ENCODE results near the gene MORC3.
A peak's percentile ranks its signal among the peaks of the same experiment; 100 is the strongest.
"Not testable (repeated sequence)": the region's sequence is repeated elsewhere in the genome, so short reads cannot be mapped to it uniquely, and the experiment has no call there.

Gene MORC3, protein sequence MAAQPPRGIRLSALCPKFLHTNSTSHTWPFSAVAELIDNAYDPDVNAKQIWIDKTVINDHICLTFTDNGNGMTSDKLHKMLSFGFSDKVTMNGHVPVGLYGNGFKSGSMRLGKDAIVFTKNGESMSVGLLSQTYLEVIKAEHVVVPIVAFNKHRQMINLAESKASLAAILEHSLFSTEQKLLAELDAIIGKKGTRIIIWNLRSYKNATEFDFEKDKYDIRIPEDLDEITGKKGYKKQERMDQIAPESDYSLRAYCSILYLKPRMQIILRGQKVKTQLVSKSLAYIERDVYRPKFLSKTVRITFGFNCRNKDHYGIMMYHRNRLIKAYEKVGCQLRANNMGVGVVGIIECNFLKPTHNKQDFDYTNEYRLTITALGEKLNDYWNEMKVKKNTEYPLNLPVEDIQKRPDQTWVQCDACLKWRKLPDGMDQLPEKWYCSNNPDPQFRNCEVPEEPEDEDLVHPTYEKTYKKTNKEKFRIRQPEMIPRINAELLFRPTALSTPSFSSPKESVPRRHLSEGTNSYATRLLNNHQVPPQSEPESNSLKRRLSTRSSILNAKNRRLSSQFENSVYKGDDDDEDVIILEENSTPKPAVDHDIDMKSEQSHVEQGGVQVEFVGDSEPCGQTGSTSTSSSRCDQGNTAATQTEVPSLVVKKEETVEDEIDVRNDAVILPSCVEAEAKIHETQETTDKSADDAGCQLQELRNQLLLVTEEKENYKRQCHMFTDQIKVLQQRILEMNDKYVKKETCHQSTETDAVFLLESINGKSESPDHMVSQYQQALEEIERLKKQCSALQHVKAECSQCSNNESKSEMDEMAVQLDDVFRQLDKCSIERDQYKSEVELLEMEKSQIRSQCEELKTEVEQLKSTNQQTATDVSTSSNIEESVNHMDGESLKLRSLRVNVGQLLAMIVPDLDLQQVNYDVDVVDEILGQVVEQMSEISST

DNA sequence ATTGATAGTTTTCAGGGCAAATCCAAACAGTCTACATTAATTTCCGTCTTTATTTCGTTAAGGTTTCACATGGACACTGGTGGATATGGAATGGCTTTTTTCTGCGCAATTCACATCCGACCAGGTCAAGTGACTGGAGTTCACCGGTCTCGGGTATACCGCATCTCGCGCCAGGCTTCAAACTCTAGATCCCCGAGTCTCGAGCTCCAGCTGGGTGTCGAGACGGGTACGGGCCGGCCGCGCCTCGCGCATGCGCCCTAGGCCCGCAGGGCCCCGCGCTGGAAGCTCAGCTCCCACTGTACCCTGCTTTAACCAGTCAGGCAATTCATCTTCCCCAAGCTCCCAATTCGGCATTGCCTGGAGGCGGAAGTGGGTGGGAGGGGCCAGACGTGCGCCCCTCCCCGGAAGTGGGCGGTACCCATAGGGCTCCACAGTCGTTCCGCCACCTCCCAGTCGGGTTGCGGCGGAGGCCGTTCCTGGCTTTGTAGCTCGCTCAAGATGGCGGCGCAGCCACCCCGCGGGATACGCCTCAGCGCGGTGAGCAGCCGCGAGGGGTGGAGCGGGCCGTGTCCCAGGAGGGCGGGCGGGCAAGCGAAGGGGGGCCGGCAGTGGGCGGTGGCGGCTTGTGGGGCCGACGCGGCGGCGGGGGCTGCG is at the start of gene MORC3:
MORC3 (plus strand) TSS at position 431 of the 654 bp plus-strand sequence; CDS start at position 499, 68 bp downstream.
- peak; percentile 91 for DNase-seq

DNA sequence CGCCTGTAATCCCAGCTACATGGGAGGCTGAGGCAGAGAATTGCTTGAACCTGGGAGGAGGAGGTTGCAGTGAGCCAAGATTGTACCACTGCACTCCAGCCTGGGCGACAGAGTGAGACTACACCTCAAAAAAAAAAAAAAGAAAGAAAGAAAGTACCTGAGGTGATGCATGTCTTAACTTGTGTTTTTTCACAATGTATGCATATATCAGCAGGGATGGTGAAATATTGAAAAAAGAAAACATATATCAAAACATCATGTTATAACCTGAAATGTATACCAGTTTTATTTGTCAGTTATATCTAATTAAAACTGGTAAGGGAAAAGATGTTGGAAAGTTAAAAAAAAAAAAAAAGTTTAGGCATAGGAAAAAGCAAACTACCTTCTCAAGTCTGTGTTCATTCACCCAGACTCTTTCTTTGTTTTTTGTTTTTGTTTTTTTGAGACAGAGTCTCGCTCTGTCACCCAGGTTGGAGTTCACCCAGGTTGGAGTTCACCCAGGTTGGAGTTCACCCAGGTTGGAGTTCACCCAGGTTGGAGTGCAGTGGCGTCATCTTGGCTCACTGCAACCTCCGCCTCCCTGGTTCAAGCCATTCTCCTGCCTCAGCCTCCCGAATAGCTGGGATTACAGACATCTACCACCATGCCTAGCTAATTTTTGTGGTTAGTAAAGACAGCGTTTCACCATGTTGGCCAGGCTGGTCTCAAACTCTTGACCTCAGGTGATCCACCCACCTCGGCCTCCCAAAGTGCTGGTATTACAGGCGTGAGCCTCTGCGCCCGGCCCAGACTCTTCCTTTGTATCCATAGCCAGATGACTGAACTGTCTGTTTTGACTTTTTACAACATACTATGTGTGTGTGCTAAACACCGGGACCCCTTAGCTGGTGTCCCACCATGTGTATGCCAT is 49.0 kb upstream of the MORC3 start:
- DNase-seq = not testable (repeated sequence)

DNA sequence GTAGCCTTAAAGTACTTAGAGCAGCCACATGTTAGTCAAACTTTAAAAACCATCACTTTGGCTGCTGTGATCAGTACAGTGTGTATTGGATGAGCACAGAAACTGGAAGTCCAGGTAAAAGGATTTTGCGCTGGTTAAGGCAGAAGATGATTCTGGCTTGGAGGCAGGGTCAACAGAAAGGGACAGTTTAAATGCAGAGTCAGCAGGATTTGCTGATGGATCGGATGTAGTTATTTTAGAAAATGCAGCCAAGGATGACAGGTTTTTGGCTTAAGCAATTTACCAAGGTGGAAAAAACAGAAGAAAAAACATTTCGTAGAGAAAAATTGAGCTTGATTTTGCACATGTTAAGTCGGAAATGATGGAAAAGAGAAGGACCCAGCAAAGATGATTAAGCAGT is 45.9 kb upstream of the MORC3 start:
- no peak for DNase-seq

DNA sequence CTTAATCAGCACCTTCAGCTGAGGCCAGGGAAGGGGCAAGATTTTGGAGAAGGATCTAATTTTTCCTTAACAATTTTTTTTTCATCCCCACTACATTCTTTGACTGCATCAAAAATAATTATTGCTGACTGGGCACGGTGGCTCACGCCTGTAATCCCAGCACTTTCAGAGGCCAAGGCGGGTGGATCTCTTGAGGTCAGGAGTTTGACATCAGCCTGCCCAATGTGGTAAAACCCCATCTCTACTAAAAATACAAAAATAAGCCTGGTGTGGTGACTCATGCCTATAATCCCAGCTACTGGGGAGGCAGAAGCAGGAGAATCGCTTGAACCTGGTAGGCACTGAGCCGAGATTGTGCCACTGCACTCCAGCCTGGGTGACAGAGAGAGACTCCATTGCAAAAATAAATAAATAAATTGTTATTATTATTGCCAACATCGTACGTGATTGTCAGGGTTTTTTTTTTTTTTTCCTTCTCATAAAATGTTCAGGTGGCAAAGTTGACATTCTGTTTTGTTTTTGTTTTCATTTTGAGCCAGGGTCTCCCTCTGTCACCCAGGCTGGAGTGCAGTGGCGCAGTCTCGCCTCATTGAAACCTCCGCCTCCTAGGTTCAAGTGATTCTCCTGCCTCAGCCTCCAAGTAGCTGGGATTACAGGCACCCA is 37.3 kb upstream of the MORC3 start:
- DNase-seq = no peak

DNA sequence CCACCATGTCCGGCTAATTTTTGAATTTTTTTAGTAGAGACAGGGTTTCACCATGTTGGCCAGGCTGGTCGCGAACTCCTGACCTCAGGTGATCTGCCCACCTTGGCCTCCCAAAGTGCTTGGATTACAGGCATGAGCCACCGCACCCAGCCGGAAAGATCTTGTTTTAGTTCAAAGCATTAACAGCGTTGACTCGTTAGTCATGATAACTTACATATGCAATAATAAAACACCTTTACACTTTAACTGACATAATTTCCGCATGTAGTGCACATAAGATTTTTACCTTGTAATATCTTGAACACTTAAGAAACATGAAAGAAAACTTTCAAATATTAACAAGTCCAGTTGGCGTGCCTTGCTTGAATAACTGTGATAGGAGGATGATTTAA is 36.8 kb upstream of the MORC3 start:
- DNase-seq = not testable (repeated sequence)

DNA sequence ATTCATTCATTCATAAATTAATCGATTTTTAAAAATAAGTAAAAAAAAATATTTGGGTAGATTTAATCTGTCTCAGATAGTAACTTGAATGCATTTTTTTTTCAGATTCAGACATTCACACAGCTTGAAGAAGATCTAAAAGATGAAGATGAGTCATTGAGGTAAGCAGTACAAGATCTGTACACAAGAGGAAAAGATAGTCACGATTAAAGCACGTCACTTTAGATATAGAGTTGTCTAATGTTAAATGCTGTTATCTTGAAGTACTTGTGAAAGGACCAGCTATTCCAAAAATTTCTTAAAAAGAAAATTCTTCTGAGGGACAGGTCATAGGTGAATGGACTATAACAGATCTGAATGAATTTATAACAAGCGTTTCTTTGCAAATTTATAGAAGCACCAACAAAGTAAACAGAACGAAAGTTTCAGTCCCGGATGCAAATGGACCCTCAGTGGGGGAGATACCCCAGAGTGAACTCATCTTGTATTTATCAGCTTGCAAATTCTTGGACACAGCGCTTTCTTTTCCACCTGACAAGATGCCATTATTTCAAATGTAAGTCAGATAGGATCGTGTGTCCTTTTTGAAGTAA is 31.2 kb upstream of the MORC3 start:
- no peak for DNase-seq

DNA sequence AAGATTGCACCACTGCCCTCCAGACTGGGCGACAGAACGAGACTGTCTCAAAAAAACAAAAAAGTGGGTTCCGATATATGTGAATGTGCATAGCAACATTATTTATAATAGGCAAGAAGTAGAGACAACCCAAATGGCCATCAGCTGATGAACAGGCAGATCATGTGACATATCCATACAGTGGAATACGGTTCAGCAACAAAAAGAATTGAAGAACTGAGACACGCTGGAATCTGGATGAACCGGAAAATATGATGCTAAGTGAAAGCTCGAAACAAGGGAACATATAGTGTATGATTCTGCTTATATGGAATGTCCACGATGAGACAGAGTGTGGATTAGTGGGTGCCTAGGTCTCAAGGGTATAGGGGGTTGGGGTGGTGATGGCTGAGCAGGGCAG is 28.5 kb upstream of the MORC3 start:
- no peak for DNase-seq

DNA sequence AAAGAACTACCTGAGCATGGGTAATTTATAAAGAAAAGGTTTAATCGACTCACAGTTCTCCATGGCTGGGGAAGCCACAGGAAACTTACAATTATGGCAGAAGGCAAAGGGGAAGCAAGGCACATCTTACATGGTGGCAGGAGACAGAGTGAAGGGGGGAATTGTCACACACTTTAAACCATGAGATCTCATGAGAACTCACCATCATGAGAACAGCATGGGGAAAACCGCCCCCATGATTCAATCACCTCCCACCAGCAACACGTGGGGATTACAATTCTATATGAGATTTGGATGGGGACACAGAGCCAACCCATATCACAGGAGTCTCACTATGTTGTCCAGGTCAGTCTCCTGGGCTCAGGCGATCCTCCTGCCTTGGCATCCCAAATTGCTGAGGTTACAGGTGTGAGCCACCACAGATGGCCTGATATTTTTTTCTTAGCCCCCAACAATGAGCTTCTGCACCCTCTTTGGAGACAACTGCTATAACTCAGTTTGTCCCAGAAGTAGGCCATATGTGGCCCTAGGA is 22.5 kb upstream of the MORC3 start:
- no peak for DNase-seq

DNA sequence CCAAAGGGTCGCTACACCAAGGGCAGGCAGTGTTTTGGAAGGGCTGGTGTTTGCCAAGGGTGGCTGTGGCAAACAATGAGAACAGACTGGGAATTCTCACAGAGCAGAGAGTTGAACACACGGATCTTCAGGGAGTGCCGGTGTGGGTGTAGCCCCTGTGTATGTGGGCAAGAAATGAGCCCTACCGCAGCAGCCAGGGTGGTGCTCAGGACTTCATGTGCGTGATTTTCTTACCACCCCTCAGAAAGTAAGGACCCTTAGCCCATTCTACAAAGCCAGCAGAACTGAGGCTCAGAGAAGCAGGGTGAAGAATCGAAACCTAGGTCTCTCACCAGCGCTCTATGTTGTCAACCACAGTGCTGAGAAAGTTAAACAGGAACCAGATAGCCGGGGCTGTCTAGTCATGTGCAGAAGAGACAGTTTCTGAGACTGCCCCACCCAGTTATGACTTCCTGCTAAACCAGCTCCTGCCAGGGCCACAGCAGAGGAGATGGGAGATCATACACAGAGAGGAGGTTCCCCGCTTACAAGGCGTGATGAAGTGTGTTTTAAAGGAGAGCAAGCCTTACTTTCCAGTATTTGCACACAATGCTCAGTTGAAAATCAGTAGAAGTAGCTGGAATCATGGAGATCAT is 21.9 kb upstream of the MORC3 start:
- DNase-seq = peak; percentile 75

DNA sequence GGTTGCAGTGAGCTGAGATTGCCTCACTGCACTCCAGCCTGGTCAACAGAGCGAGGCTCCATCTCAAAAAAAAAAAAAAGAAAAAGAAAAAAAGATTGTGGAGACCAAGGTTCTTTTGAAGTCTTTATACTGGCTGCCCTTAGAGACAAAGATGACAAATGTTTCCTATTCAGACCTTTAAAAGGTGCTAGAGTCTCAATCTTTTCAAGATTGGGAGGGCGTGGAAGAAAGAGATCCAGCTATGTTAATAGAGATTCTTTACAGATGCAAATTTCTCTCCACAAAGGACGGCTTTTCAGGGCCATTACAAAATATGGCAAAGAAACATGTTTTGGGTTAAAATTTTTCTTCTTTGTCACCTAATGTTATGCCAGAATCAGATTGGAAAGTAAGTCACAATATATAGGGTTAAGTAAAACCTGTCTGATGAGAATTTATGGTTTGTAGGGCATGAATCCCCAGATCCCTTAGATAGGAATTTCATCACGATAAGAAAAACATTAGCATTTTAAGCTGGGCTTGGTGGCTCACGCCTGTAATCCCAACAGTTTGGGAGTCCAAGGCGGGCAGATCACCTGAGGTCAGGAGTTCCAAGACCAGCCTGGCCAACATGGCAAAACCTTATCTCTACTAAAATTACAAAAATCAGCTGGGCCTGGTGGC is 13.0 kb upstream of the MORC3 start:
- DNase-seq = no peak

DNA sequence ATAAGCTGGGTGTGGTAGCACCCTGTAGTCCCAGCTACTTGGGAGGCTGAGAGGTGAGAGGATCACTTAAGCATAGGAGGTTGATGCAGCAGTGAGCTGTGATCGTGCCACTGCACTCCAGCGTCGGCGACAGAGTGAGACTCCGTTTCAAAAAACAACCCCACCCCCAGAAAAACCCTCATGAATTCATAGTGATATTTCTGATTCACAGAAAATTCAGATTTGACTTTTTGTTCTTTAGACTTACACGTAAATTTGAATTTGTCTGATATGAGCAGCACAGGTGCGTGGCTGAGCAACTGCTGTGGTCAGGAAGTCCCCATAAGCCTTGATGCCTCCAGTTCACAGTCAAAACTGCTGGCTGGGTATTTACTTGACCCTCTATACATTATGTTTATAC is 10.0 kb upstream of the MORC3 start:
- no peak for DNase-seq

DNA sequence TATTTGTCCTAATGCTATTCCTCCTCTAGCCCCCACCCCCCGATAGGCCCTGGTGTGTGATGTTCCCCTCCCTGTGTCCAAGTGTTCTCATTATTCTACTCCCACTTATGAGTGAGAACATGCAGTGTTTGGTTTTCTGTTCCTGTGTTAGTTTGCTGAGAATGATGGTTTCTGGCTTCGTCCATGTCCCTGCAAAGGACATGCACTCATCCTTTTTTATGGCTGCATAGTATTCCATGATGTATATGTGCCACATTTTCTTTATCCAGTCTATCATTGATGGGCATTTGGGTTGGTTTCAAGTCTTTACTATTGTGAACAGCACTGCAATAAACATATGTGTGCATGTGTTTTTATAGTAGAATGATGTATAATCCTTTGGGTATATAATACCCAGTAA is 6.6 kb upstream of the MORC3 start:
- DNase-seq = not testable (repeated sequence)

DNA sequence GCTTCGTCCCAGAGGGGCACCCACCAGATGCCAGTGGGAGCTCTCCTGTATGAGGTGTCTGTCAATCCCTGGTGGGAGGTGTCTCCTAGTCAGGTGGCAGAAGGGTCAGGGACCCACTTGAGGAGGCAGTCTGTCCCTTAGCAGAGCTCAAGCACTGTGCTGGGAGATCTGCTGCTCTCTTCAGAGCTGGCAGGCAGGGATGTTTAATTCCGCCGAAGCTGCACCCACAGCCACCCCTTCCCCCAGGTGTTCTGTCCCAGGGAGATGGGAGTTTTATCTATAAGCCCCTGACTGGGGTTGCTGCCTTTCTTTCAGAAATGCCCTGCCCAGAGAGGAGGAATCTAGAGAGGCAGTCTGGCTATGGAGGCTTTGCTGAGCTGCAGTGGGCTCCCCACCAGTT is 4.0 kb upstream of the MORC3 start:
- DNase-seq = not testable (repeated sequence)

DNA sequence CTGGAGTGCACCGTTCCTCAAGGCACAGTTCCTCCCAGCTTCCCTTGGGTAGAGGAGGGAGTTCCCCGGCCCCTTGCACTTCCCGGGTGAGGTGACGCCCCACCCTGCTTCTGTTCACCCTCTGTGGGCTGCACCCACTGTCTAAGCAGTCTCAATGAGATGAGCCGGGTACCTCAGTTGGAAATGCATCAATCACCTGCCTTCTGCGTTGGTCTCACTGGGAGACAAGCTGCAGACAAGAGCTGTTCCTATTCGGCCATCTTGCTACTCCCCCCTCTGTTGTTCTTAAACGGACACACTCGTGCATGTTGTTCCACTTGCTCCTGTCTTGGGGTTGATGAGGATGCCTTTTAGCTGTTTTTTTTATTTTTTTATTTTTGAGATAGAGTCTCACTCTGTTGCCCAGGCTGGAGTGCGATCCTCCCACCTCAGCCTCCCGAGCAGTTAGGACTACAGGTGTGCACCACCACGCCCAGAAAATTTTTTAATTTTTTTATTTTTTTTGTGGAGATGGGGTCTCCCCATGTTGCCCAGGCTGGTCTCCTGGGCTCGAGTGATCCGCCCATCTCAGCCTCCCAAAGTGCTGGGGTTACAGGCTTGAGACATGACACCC is 3.0 kb upstream of the MORC3 start:
- DNase-seq = no peak

DNA sequence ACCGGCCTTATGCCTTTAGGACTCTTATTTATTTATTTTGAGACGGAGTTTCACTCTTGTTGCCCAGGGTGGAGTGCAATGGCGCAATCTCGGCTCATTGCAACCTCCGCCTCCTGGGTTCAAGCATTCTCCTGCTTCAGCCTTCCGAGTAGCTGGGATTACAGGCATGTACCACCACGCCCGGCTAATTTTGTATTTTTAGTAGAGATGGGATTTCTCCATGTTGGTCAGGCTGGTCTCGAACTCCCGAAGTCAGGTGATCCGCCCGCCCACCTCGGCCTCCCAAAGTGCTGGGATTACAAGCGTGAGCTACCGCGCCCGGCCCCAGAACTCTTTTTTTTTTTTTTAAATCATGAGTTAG is 611 bp upstream of the MORC3 start:
- DNase-seq = not testable (repeated sequence)

DNA sequence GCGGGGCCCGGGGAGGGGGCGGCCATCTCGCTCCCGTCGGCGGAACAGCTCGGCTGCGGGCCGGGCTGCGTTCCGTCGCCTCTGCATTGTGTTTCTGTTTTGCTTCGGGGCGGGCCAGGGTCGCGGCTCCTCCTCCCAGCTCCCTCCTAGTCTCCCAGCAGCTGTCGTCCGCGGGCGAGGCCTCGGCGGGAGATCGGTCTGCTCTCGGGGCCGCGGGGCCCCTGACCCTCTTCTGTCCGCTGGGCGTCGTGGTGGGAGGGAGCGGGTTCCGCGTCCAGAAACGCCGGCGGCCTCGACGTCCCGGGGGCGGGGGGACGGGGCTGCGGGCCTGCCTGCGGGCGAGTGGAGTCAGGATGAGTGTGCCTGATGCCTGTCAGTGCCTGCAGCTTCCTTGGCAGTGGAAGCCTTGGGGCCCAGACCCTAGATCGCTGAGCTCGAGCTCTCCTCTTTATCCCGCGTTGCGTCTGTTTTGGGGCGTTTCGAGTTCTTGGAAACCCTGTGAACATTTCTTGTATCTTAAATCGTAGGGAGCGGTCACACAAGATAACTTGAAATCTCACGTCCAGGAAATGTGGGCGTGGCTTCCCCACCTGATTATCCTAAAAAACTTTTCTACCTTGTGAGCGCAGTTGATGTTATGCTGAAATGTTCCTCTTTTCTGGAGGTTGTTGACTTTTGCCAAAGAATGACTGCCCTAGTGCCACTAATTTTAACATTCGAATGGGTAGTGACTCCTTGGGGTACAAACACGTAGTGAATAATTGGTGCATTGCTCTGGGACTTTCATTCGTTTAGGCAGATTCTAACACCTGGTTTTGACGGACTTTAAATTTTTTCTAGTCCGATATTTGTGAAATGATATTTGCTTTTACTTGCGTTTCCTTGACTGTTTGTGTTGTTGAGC is 676 bp downstream of the MORC3 start:
- DNase-seq = no peak

DNA sequence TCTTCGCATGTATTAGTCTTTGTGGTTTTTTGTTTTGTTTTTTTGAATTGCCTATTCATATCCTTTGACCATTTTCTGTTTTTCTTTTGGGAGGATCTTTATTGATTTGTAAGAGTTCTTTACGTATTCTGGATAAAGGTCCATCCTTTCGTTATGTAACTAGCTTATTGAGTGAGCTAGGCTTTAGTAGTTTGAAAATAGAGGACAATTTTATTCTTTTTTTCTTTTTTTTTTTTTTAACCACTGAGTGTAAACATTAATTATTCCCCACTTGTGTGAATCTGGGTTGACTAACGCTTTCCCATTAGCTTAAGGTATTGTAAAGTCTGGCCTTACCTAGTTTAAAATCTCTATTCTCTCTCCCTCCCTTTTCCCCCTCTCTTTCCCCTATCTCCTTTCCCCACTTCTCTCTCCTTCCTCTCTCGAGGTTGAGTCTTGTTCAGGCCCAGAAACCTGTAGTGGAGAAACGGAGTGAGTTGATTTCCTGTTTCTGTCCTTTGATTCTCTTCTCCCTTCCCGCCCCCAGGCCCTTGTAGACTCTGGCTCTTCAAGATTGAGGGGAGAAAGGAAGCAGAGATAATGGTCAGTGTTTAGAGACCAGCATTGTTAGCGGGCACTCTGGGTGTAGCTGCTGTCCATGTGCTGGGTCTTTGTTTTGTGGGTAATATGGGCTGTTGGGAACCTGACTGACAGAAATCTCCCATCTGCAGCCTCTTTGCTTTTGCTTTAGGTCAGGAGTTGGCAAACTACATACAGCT is 1.5 kb downstream of the MORC3 start:
- no peak for DNase-seq

DNA sequence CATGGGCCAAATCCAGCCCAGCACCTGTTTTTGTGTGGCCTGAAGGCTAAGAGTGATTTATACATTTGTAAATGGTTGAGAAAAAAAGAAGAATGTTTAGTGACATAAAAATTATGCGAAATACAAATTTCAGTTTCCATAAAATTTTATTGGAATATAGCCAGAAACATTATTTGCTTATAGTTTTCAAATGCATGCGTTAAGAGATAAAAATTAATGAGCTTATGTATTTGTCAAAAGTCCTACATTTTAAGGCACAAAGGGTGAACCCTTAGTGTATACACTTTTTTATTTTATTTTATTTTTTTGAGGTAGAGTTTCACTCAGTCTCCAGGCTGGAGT is 2.1 kb downstream of the MORC3 start:
- no peak for DNase-seq
